ENCODE results near the gene C2CD2L. TPM values are rescaled to one million over a fixed set of nuclear protein-coding genes. Genes with fewer than 3 reads are reported as not detected.
A peak's percentile ranks its signal among the peaks of the same experiment; 100 is the strongest.

Gene C2CD2L
- total and polyA plus RNA-seq, 2 of the 13 experiments (the other 11 are each of a cell fraction or from before 2014, with no cell fraction given), result 3.7 to 5.5 TPM

- TF ChIP-seq ZBTB49 (CRISPR knock-in tag; IDR thresholded peaks at IDR 0.05; ENCODE audit: borderline replicate concordance) (no peak), SP2 (CRISPR knock-in tag; IDR thresholded peaks at IDR 0.05) (peak; percentile 27; the same call in 1 of the 2 replicates), MAFF (IDR thresholded peaks at IDR 0.05; ENCODE audit: low read depth, low read length) (no peak), SMAD3 (CRISPR knock-in tag; IDR thresholded peaks at IDR 0.05) (peak; percentile 76; the same call in 1 of the 2 replicates), ZFP37 (CRISPR knock-in tag; IDR thresholded peaks at IDR 0.05; ENCODE audit: borderline replicate concordance) (no peak), SP1 (IDR thresholded peaks at IDR 0.05) (no peak), SP1 (CRISPR knock-in tag; IDR thresholded peaks at IDR 0.05) (peak; percentile 81), BHLHE40 (IDR thresholded peaks at IDR 0.05; ENCODE audit: low read length) (peak; percentile 91), ZBTB1 (CRISPR knock-in tag; IDR thresholded peaks at IDR 0.05; ENCODE audit: borderline replicate concordance) (no peak), MLX (CRISPR knock-in tag; IDR thresholded peaks at IDR 0.05) (peak; percentile 86; the same call in 1 of the 2 replicates), SMYD3 (CRISPR knock-in tag; IDR thresholded peaks at IDR 0.05) (0 out of 2 replicates have a peak, but pooled peaks have one; percentile 43), ZFP62 (CRISPR knock-in tag; IDR thresholded peaks at IDR 0.05) (no peak), THYN1 (CRISPR knock-in tag; IDR thresholded peaks at IDR 0.05; ENCODE audit: borderline replicate concordance, low read depth) (no peak), FOXP1 (IDR thresholded peaks at IDR 0.05) (no peak), FOXP1 (CRISPR knock-in tag; IDR thresholded peaks at IDR 0.05) (no peak), GATAD1 (CRISPR knock-in tag; IDR thresholded peaks at IDR 0.05) (peak; percentile 100), HIVEP1 (CRISPR knock-in tag; IDR thresholded peaks at IDR 0.05) (peak; percentile 78; the same call in 1 of the 2 replicates), ZFYVE20 (CRISPR knock-in tag; IDR thresholded peaks at IDR 0.05; ENCODE audit: borderline replicate concordance, low read depth) (no peak), PAXIP1 (CRISPR knock-in tag; conservative IDR thresholded peaks at IDR 0.05) (0 out of 2 replicates have a peak, but pooled peaks have one; percentile 13), ZNF335 (CRISPR knock-in tag; IDR thresholded peaks at IDR 0.05) (no peak), PBX2 (CRISPR knock-in tag; IDR thresholded peaks at IDR 0.05) (no peak), ZSCAN29 (CRISPR knock-in tag; conservative IDR thresholded peaks at IDR 0.05) (no peak), ZNF703 (CRISPR knock-in tag; IDR thresholded peaks at IDR 0.05; ENCODE audit: borderline replicate concordance) (no peak), RBFOX2 (IDR thresholded peaks at IDR 0.05; ENCODE audit: low read depth, low read length) (peak; percentile 81)
These were observed 39.5 kb upstream of the C2CD2L start, which contains the start of gene VPS11 (continued) for GRCh38 chr11:119067371-119068222.

All from HepG2 (cell line).